LNCaP clone FGC (cell line): Measurements from ENCODE around the gene GRAMD2A.

Experiments
- DNase-seq: peaks from one replicate; pipeline ENCODE4 v3.0.0-alpha.2; 2011; ENCODE audit warnings: low read depth
- H3K4me3 ChIP-seq: 2 replicates; pipeline ENCODE4 v1.5.1; 2011; ENCODE audit warnings: mild to moderate bottlenecking, low read depth, low read length, control low read depth
- CTCF ChIP-seq: IDR thresholded peaks from 2 replicates; pipeline ENCODE4 v1.5.1; 2012; ENCODE audit warnings: mild to moderate bottlenecking; ENCODE audit not compliant: control insufficient read depth, insufficient read depth; ENCODE audit errors: extremely low read depth

GRAMD2A gene

GRCh38 chr15:72189250-72189902 lies 8.2 kb downstream of the GRAMD2A start:
- no peak for DNase-seq
- H3K4me3 ChIP-seq: no peak overlapping the region
- TF ChIP-seq CTCF: no peak

- TF ChIP-seq CTCF: no peak
- peak; percentile 50 for DNase-seq
- H3K4me3 ChIP-seq: peak overlapping the region; percentile 9; the same call in 1 of the 2 replicates
Observed at GRCh38 chr15:72184165-72184811, 13.3 kb downstream of the GRAMD2A start.

GRCh38 chr15:72183781-72184164 lies 13.8 kb downstream of the GRAMD2A start:
- no peak overlapping the region for H3K4me3 ChIP-seq
- TF ChIP-seq CTCF: no peak
- no peak for DNase-seq

- TF ChIP-seq CTCF: no peak
- H3K4me3 ChIP-seq: no peak overlapping the region
- no peak for DNase-seq
Observed at GRCh38 chr15:72182673-72183072, 14.9 kb downstream of the GRAMD2A start.

GRCh38 chr15:72182244-72182643 lies 15.3 kb downstream of the GRAMD2A start:
- no peak for DNase-seq
- TF ChIP-seq CTCF: no peak
- H3K4me3 ChIP-seq: no peak overlapping the region

GRCh38 chr15:72180761-72181324 lies 16.7 kb downstream of the GRAMD2A start:
- no peak for DNase-seq
- TF ChIP-seq CTCF: no peak
- no peak overlapping the region for H3K4me3 ChIP-seq
